Stimulated activated CD8-positive, alpha-beta memory T cell treated with anti-CD3 and anti-CD28 coated beads, Interleukin-15, amount 100 ng/mL, for 48 hours (primary cell): ENCODE data around the gene GRIK3.

Experiments used
- DNase-seq, 2 donors: peaks; one replicate each; pipeline ENCODE4 v3.0.0-alpha.2; 2020; ENCODE audit warnings: low read depth in 2 of 2

The GRIK3 gene

GRCh38 chr1:36981126-36981525 lies 53.2 kb downstream of the GRIK3 start:
- no peak for DNase-seq

- no peak for DNase-seq
Observed at GRCh38 chr1:36977731-36978406, 56.4 kb downstream of the GRIK3 start.

- DNase-seq: no peak
Observed at GRCh38 chr1:36975642-36976041, 58.7 kb downstream of the GRIK3 start.

GRCh38 chr1:36973056-36973455 lies 61.3 kb downstream of the GRIK3 start:
- DNase-seq: no peak

- no peak for DNase-seq
Observed at GRCh38 chr1:36971852-36972618, 62.3 kb downstream of the GRIK3 start.

GRCh38 chr1:36968730-36969129 lies 65.6 kb downstream of the GRIK3 start:
- DNase-seq: no peak

GRCh38 chr1:36966242-36966641 lies 68.1 kb downstream of the GRIK3 start:
- DNase-seq: no peak

GRCh38 chr1:36965275-36966159 lies 68.8 kb downstream of the GRIK3 start:
- DNase-seq: no peak

GRCh38 chr1:36964830-36965229 lies 69.5 kb downstream of the GRIK3 start:
- no peak for DNase-seq

- no peak for DNase-seq
Observed at GRCh38 chr1:36963006-36963405, 71.3 kb downstream of the GRIK3 start.

- no peak for DNase-seq
Observed at GRCh38 chr1:36961062-36961615, 73.2 kb downstream of the GRIK3 start.

- no peak for DNase-seq
Observed at GRCh38 chr1:36956570-36956969, 77.7 kb downstream of the GRIK3 start.

- no peak for DNase-seq
Observed at GRCh38 chr1:36955016-36955415, 79.3 kb downstream of the GRIK3 start.

GRCh38 chr1:36953061-36953460 lies 81.3 kb downstream of the GRIK3 start:
- no peak for DNase-seq

GRCh38 chr1:36951761-36952160 lies 82.6 kb downstream of the GRIK3 start:
- DNase-seq: no peak

- DNase-seq: no peak
Observed at GRCh38 chr1:36951292-36951750, 83.0 kb downstream of the GRIK3 start.

- no peak for DNase-seq
Observed at GRCh38 chr1:36950604-36951291, 83.6 kb downstream of the GRIK3 start.

GRCh38 chr1:36948606-36949005 lies 85.7 kb downstream of the GRIK3 start:
- DNase-seq: no peak

- no peak for DNase-seq
Observed at GRCh38 chr1:36948147-36948546, 86.2 kb downstream of the GRIK3 start.

GRCh38 chr1:36947384-36947783 lies 86.9 kb downstream of the GRIK3 start:
- DNase-seq: no peak

GRCh38 chr1:36944883-36945282 lies 89.4 kb downstream of the GRIK3 start:
- no peak for DNase-seq
